ENCODE results near the gene FARP2.

- TF ChIP-seq PATZ1 (CRISPR knock-in tag; IDR thresholded peaks at IDR 0.05; ENCODE audit: borderline replicate concordance): no peak
- no peak for TF ChIP-seq TSHZ2 (CRISPR knock-in tag; IDR thresholded peaks at IDR 0.05)
- no peak for TF ChIP-seq ARNTL (CRISPR knock-in tag; IDR thresholded peaks at IDR 0.05; ENCODE audit: borderline replicate concordance, low read depth)
- TF ChIP-seq ZFP30 (CRISPR knock-in tag; IDR thresholded peaks at IDR 0.05): no peak
- no peak for TF ChIP-seq ZC3H10 (CRISPR knock-in tag; IDR thresholded peaks at IDR 0.05)
- TF ChIP-seq CSDC2 (CRISPR knock-in tag; IDR thresholded peaks at IDR 0.05): no peak
- no peak for TF ChIP-seq ZFP3 (CRISPR knock-in tag; IDR thresholded peaks at IDR 0.05)
- no peak for TF ChIP-seq PPARA (CRISPR knock-in tag; IDR thresholded peaks at IDR 0.05; ENCODE audit: borderline replicate concordance)
- no peak for TF ChIP-seq ZNF565 (CRISPR knock-in tag; conservative IDR thresholded peaks at IDR 0.05; ENCODE audit: low read depth)
- TF ChIP-seq POU6F1 (CRISPR knock-in tag; IDR thresholded peaks at IDR 0.05; ENCODE audit: borderline replicate concordance, low read depth): no peak
- no peak for TF ChIP-seq OSR1 (CRISPR knock-in tag; IDR thresholded peaks at IDR 0.05)
- TF ChIP-seq CREB5 (CRISPR knock-in tag; IDR thresholded peaks at IDR 0.05; ENCODE audit: low read depth): no peak
- no peak for TF ChIP-seq ISL1 (CRISPR knock-in tag; IDR thresholded peaks at IDR 0.05)
- TF ChIP-seq BACH2 (CRISPR knock-in tag; IDR thresholded peaks at IDR 0.05; ENCODE audit: borderline replicate concordance): no peak
Measured at GRCh38 chr2:241505086-241505780, 149.1 kb downstream of the FARP2 start.
